Immature natural killer cell (primary cell): Measurements from ENCODE around the gene LOXL3. TPM values are rescaled to one million over a fixed set of nuclear protein-coding genes. Genes with fewer than 3 reads are reported as not detected.
"Not testable (repeated sequence)": the region's sequence is repeated elsewhere in the genome, so short reads cannot be mapped to it uniquely, and the experiment has no call there.

Source experiments
- DNase-seq, 3 donors: peaks; one replicate each; pipeline ENCODE4 v3.0.0; 2022; ENCODE audit warnings: mixed read lengths in 1 of 3
- H3K27ac Mint-ChIP-seq, 6 donors: one replicate each; pipeline ENCODE4 v1.8.0; 2020; ENCODE audit warnings: mixed read lengths in 6 of 6, mild to moderate bottlenecking in 5 of 6, inconsistent platforms in 4 of 6, moderate library complexity in 3 of 6
- H3K27me3 Mint-ChIP-seq, 3 donors: one replicate each; pipeline ENCODE4 v1.8.0; 2020 to 2021; ENCODE audit warnings: low read depth in 3 of 3, mild to moderate bottlenecking in 3 of 3, mixed read lengths in 3 of 3, moderate library complexity in 3 of 3, inconsistent platforms in 1 of 3
- H3K36me3 Mint-ChIP-seq, 3 donors: one replicate each; pipeline ENCODE4 v1.8.0; 2020; ENCODE audit warnings: mixed read lengths in 3 of 3, inconsistent platforms in 2 of 3, mild to moderate bottlenecking in 2 of 3
- H3K4me1 Mint-ChIP-seq, 2 donors: one replicate each; pipeline ENCODE4 v1.8.0; 2020; ENCODE audit warnings: inconsistent platforms in 2 of 2, mild to moderate bottlenecking in 2 of 2, mixed read lengths in 2 of 2, moderate library complexity in 1 of 2
- H3K4me3 Mint-ChIP-seq, 5 donors: one replicate each; pipeline ENCODE4 v1.8.0; 2020; ENCODE audit warnings: mild to moderate bottlenecking in 5 of 5, mixed read lengths in 5 of 5, inconsistent platforms in 3 of 5, moderate library complexity in 3 of 5
- H3K9me3 Mint-ChIP-seq, 6 donors: one replicate each; pipeline ENCODE4 v1.8.0; 2020; ENCODE audit warnings: mild to moderate bottlenecking in 6 of 6, mixed read lengths in 6 of 6, inconsistent platforms in 4 of 6, moderate library complexity in 3 of 6
- polyA plus RNA-seq, 3 donors: library from polyadenylated mRNA; unstranded; fragments of 300-500 nt; fragmentation: Illumina TruSeq; gene quantifications; one replicate each; pipeline ENCODE4 v1.2.3, GENCODE V29; 2021

Gene LOXL3
- polyA plus RNA-seq, 3 donors from 2014 or later = 0.19 to 0.22 TPM; not detected in 1

GRCh38 chr2:74483675-74484164 is 70.0 kb downstream of the LOXL3 start:
- peaks cover 6 to 14% (median 8%) of the 10 kb centered on the region in 3 donors for H3K36me3 Mint-ChIP-seq
- peak overlapping the region; percentile 97 to 100 (median 99) for H3K4me3 Mint-ChIP-seq
- peaks cover 35 to 40% of the 10 kb centered on the region in 2 donors for H3K4me1 Mint-ChIP-seq
- peak overlapping the region; percentile 90 to 100 (median 99) for H3K27ac Mint-ChIP-seq
- not testable (repeated sequence) for H3K9me3 Mint-ChIP-seq, H3K27me3 Mint-ChIP-seq, DNase-seq

- Mint-ChIP-seq H3K4me1 (peaks cover 35 to 40% of the 10 kb centered on the region in 2 donors), H3K36me3 (peaks cover 6 to 14% (median 8%) of the 10 kb centered on the region in 3 donors), H3K9me3 (no peaks in the 10 kb centered on the region), H3K27ac (peak within 1 kb of the TSS; percentile 90 to 100 (median 99)), H3K4me3 (peak within 1 kb of the TSS; percentile 97 to 100 (median 99)), H3K27me3 (peaks cover 0 to 5% (median 4%) of the 10 kb centered on the region in 3 donors)
- DNase-seq = peak; percentile 94 to 96 (median 95)
Observed at GRCh38 chr2:74482801-74483674, 70.7 kb downstream of the LOXL3 start, which contains the start of the genes CCDC142 and TTC31. Gene CCDC142, minus strand, starts transcription at chr2:74482998. Its CDS starts 161 bp downstream, at chr2:74482837. Gene TTC31, plus strand, starts transcription at chr2:74483081. Its CDS starts 15 bp downstream, at chr2:74483096.

Other genes starting within 250 kb of the LOXL3 start
- not detected for gene SLC4A5, start 210.5 kb downstream of the LOXL3 start, polyA plus RNA-seq
- gene DCTN1, start 173.6 kb downstream of the LOXL3 start, polyA plus RNA-seq = 100 to 1,000 TPM in 1 of 3 donors, 10 to 100 TPM in 2; 38.0 to 106 (median 50.9) TPM
- 1 to 10 TPM in 2 of 3 donors, not detected in 1; 1.6 TPM for gene C2orf81, start 132.3 kb downstream of the LOXL3 start, polyA plus RNA-seq
- gene WDR54, start 132.2 kb downstream of the LOXL3 start, polyA plus RNA-seq = 10 to 100 TPM; 38.0 to 94.8 (median 47.7) TPM
- 10 to 100 TPM in 1 of 3 donors, 1 to 10 TPM in 2; 5.8 to 10.8 (median 8.4) TPM for gene RTKN, start 112.0 kb downstream of the LOXL3 start, polyA plus RNA-seq
- 10 to 100 TPM in 1 of 3 donors, 1 to 10 TPM in 2; 3.9 to 11.1 (median 9.3) TPM for gene INO80B, start 98.9 kb downstream of the LOXL3 start, polyA plus RNA-seq
- 10 to 100 TPM; 45.6 to 56.1 (median 54.0) TPM for gene WBP1, start 95.5 kb downstream of the LOXL3 start, polyA plus RNA-seq
- 10 to 100 TPM; 45.1 to 73.5 (median 46.7) TPM for gene MOGS, start 88.6 kb downstream of the LOXL3 start, polyA plus RNA-seq
- 100 to 1,000 TPM in 2 of 3 donors, 10 to 100 TPM in 1; 83.8 to 152 (median 119) TPM for gene MRPL53, start 81.3 kb downstream of the LOXL3 start, polyA plus RNA-seq
- 10 to 100 TPM in 1 of 3 donors, 1 to 10 TPM in 2; 4.1 to 16.6 (median 4.4) TPM for gene CCDC142, start 70.9 kb downstream of the LOXL3 start, polyA plus RNA-seq
- 10 to 100 TPM; 15.9 to 35.1 (median 31.9) TPM for gene TTC31, start 70.9 kb downstream of the LOXL3 start, polyA plus RNA-seq
- not detected for gene LBX2, start 54.3 kb downstream of the LOXL3 start, polyA plus RNA-seq
- 10 to 100 TPM; 18.8 to 22.8 (median 19.5) TPM for gene PCGF1, start 46.2 kb downstream of the LOXL3 start, polyA plus RNA-seq
- not detected for gene TLX2, start 39.5 kb downstream of the LOXL3 start, polyA plus RNA-seq
- not detected for gene DQX1, start 27.7 kb downstream of the LOXL3 start, polyA plus RNA-seq
- 100 to 1,000 TPM; 107 to 126 (median 118) TPM for gene AUP1, start 24.2 kb downstream of the LOXL3 start, polyA plus RNA-seq
- 10 to 100 TPM; 26.5 to 27.2 (median 27.0) TPM for gene HTRA2, start 24.0 kb downstream of the LOXL3 start, polyA plus RNA-seq
- 10 to 100 TPM; 18.4 to 42.7 (median 28.4) TPM for gene DOK1, start 778 bp upstream of the LOXL3 start, polyA plus RNA-seq
- gene M1AP, start 94.4 kb upstream of the LOXL3 start, polyA plus RNA-seq = not detected
- gene SEMA4F, start 100.3 kb upstream of the LOXL3 start, polyA plus RNA-seq = 1 to 10 TPM; 3.7 to 9.5 (median 6.7) TPM